Colon (tissue), 2 donors: ENCODE measurements around the gene CDH13.

Experiments
- FAIRE-seq: peaks from 2 replicates; lab custom pipeline; 2012; peaks lifted over from hg19 to GRCh38; lab: Jason Lieb, UNC
- donor health status: control.
- donor health status: control.

CDH13 gene

DNA sequence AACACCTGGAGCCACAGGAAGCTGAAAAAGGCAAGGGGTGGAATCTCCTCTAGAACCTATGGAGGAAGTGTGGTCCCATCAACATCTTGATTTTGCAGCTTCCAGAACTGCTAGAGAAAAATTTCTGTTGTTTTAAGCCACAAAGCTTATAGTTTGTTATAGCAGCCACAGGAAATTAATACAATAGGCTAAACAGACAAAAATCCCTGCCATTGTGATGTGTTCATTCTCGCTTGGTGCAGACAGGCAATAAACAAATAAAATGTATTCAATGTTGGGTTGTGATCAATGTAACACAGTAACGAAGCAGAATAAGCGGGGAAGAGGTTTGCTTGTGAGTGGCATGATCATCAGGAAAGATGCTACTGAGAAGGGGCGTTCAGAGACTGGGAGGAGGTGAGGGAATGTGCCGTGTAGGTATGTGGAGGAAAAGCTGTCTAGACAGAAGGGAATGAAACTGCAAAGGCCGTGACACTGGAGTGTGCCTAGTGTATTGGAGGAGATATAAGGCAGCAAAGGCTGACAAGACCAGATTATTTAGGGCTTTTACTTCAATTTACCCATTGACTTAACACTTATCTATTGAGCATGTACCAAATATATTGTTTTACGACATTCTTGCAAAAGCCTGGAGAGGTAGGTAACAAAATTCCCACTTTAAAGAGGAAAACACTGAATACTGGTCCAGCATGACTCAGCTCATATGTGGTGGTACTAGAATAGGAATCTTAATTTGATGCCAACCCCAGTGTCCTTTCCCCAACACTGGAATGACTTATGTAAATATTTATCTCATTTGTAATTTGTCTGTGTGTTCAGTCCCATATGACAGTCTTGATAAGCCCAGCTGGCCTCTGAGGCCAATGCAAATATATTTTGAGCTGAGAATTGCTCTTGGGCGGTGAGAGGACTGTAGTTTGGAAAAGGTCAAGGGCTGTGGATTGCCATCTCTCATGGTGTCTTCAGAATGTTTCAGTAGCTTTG is 375.9 kb downstream of the CDH13 start:
- no peak for FAIRE-seq

DNA sequence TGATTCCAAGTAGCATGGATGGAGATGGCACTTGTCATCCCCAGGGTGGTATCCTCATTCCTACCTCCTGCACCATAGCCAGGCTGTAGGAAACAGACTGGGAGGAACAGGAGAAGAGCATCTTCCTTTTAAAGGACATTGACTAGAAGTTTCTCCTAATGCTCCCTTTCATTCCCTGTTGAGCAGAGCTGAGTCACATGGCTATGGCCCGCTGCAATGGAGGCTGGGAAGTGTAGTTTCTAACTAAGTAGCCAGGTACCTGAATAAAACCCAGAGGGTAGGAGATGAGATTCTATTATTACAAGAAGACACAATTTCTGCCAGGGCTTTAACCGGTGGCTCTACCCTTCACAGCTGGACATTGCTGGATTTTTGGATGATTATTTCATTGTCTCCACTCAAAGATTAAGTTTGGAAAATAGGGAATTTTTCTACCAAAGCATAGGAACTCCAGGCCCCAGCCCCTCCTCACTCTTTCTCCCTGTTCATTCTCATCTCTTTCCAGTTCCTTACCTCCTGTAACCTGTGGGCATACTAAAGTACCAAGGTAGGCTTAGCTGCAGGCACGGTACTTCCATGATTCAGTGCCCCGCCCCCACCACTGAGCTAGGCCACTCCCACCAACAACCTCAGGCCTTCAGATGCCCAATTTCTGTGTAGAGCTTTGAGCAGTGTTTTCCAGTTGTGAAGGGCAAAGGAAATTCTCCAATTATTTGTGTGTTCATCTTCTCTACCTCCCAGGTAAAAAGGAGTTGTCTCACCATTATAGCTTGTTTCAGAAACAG is 378.3 kb downstream of the CDH13 start:
- no peak for FAIRE-seq

GRCh38 chr16:83005653-83006160 is 378.9 kb downstream of the CDH13 start:
- FAIRE-seq, result no peak

DNA sequence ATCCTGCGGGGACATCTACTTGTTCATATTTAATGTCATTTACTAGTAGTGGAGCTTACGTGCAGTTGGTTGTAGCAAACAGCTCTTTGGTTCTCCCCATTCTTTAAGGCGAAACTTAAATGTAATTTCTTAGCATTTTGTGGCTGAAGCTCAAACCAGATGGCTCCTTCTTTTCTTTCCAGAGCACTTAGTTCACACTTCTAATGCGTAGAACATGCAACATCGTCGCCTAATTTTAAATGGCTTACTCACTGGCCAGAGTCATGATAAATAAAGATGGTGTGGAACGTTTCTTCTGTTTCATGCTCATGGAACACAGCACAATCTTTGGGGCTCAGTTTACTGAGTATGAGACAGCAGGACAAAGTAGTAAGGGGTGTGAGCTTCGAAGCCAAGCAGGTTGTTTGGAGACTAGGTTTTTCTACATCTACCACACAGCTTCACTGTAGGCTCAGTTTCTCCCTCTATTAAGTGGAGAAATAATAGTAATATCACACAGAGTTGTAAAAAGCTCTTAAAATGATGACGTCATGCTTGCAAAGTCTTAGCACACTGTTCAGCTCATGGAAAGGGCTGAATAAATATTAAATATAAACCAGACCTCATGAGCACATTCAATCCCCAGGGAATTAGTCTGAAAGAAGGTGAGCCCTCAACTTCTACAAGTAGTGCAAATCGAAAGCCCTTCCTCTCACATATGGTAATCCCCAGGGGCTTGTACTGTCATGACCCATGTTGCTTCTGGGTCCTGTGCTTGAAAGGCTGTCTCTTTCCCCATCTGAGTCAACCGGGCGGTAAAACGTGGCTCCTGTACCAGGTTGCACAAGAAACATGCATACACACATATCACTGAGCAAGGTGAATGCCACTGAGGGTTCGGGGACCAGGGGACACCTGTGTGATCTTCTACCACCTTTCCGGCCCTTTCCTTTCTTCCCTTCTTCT is 384.3 kb downstream of the CDH13 start:
- FAIRE-seq, result no peak

- no peak for FAIRE-seq
These were observed 385.2 kb downstream of the CDH13 start for GRCh38 chr16:83011939-83012338.

DNA sequence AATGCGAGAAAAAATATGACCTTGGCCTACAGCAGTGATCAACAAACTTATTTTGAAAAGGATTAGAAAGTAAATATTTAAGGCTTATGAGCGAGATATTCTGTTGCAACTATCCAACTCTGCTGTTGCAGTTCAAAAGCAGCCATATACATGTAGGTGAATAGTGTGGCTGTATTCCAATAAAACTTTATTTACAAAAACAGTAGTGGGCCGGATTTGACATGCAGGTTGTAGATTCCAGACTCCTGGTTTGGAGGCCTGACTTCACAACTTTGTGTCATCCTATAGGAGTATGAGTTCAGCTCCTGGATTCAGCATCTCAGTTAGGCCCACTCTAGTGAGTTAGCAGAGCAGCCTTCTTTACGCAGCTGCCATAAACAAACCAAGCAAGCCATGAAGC is 386.3 kb downstream of the CDH13 start:
- FAIRE-seq, result no peak

- no peak for FAIRE-seq
These were observed 393.2 kb downstream of the CDH13 start for GRCh38 chr16:83019963-83020362.

DNA sequence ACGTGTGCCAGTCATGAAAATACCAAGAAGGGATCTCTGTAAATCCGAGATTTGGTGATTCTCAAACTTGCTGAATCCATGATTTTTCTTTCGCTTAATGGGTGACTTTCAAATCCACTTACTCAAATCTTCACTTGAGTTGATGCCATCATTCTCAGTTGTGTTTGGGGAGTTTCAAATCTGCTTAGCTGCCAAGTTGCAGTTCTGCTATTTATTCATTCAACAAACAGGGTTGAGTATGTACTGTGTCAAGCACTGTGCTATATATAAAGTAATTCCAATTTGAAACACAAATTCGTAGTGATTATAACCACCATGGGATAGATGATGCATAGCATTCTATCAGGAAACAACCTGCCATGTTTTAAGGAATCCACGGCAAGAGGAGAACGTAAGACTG is 394.3 kb downstream of the CDH13 start:
- no peak for FAIRE-seq

DNA sequence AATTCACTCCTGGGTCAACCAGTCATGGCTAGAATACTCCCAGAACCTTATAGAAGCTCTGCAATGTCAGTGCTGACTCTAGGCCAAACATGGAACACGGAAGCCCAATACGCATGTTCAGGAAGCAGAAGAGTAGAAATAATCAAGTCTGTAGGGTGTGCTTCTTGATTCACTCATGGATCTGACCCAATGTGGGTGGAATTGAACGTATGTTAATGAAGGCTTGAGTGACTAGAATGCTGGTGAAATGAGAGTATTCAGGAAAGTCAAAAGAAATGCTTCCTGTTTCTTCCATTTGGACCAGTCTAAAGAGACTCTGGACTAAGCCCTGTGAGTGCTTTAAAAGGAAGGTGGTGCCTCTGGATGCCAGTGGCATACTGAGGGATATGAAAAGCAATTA is 395.0 kb downstream of the CDH13 start:
- no peak for FAIRE-seq

DNA sequence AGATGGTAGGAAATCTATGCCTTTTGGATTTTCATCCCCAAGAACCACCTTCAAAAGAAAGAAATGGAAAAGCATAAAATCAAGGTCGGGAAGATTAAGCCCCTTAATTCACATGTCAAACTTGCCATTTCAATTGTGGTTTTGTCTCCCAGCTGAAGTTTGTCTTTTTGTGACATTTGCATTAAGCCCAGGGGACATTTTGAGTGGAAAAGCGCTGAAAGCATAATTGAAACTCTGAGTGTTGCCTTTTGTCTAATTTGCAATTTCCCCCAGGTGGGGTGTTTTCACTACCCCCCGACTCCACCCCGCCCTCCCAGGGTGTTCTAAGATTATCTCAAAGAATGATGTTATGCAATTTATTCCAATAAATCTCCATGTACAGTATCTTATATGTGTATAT is 396.2 kb downstream of the CDH13 start:
- FAIRE-seq, result no peak

DNA sequence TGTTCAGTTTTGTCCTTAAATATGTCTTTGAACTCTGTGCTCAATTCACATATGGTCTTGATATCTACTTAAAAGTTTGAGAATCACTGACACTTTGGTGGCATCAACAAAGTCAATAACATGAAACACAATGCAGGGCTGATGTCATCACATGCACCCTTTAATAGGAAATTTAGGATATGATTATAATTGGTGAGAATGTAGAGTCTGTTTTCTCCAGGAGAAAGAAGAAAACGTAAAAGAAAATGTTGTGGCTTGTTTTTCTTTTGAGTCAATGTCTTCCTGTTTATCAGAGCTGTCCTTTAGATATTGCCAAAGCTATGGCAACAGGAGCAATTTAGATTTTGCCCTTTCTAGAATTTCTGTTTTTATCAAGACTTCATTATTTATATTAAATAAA is 396.9 kb downstream of the CDH13 start:
- no peak for FAIRE-seq

DNA sequence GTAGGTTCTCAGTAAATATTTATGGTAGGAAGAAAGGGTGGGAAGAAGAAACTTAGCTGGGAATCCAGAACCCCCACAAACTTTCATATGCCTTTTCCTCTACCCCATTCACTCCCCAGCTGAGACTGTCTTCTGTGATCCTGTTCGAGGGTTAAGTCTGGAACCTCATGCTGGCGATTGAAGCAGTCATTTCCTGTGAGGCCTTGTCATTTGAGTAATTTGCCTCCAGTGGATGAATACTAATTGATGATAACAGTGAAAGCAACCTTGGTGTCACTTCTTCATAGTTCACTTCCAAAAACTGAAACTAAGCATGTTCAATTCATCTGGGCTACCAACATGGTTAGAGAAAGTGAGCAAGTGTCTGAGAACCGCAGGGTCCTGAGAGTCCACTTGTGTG is 401.2 kb downstream of the CDH13 start:
- FAIRE-seq, result no peak

- no peak for FAIRE-seq
These were observed 402.7 kb downstream of the CDH13 start for GRCh38 chr16:83029467-83029866.

DNA sequence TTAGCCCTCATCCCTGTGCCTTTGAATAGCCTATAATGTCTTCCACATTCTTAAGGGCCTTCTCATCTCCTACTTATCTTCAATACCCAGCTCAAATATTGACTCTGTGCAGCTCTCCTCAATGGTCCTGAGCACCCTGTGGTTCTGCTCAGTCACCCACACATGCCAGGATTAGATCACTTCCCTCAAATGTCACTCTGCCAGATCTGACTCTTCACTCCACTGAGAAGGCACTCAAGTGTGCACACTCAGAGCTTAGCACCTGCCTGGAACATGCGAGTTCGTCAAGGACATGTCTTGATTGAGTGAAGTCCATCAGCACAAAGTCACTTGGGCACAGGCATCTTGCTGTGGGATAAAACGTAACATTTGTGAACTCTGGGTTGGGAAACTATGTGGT is 404.8 kb downstream of the CDH13 start:
- FAIRE-seq, result no peak

- FAIRE-seq, result no peak
These were observed 410.3 kb downstream of the CDH13 start for GRCh38 chr16:83037102-83037501.

DNA sequence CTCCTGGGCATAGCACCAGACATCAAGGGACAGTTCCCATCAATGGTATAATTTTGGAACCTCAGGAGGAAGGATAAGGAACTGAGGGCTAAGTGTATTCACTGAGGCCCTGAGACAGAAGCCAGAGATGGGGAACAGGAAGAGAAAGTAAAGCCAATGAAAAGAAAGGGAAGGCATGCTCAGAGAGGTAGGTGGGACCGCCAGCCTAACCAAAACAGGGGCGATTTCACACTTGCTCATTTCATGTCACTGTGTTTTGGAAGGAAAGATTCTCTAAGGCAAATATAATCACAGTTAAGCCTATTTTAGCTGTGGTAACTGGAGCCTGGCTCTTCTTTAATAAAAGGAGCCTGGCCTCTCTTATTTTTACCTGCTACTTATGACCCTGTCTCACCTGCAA is 411.1 kb downstream of the CDH13 start:
- no peak for FAIRE-seq

- no peak for FAIRE-seq
These were observed 413.4 kb downstream of the CDH13 start for GRCh38 chr16:83040174-83040573.

DNA sequence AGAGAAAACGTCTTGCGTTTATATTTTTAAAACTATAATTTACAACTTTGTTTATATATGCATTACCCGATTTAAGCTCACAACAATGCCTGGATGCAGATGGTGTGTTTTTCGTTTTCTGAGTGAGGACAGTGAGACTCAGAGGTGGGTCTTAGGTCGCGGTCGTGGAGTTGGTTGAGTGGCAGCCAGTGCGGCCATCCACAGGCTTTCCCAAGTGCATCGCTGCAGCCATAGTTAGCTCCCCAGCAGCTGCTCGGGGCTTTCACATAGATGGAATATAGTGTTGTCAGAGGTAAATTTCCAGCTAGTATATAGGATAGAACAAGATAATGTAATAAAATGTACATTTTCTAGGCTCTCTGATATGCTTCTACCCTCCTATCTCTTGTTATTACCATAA is 417.8 kb downstream of the CDH13 start:
- FAIRE-seq, result no peak

- no peak for FAIRE-seq
These were observed 419.0 kb downstream of the CDH13 start for GRCh38 chr16:83045790-83046189.

GRCh38 chr16:83046664-83047063 is 419.9 kb downstream of the CDH13 start:
- FAIRE-seq, result no peak

DNA sequence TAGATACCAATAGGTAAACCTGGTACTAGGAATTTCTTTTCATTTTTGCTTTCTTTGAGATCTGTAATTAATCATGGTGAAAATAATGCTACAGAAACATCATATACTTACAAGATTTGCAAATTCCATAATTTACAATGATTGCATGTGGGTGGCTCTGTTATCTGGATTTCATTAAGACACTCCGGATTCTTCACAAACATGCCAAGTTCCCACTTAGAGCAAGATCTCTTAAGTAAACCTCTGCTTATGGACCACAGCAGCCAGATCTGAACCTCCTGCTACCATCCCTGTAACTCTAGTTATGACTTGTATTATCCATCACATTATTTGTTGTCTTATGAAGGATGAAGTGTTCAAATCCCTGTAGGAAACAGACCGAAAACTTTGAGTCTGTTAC is 424.7 kb downstream of the CDH13 start:
- FAIRE-seq, result no peak

- FAIRE-seq, result no peak
These were observed 427.5 kb downstream of the CDH13 start for GRCh38 chr16:83054283-83054682.
